Endodermal cell (in vitro differentiated cells): ENCODE measurements around the gene PDE4D. TPM values are rescaled to one million over a fixed set of nuclear protein-coding genes. Genes with fewer than 3 reads are reported as not detected.

Source experiments
- DNase-seq: peaks from one replicate; pipeline ENCODE4 v3.0.0-alpha.2; 2017
- H3K27ac ChIP-seq: 2 replicates; pipeline ENCODE4 v1.5.1; 2013; ENCODE audit warnings: mild to moderate bottlenecking, low read depth, low read length, moderate library complexity
- H3K27me3 ChIP-seq: 2 replicates; pipeline ENCODE4 v1.6.1; 2013; ENCODE audit warnings: mild to moderate bottlenecking, low read length, moderate library complexity; ENCODE audit not compliant: insufficient read depth, control insufficient read depth, poor library complexity, severe bottlenecking
- H3K36me3 ChIP-seq: 2 replicates; pipeline ENCODE4 v1.7.0; 2013; ENCODE audit warnings: mild to moderate bottlenecking, low read length, moderate library complexity; ENCODE audit not compliant: control insufficient read depth, insufficient read depth
- H3K4me1 ChIP-seq: one replicate; pipeline ENCODE4 v1.7.0; 2013; ENCODE audit warnings: low read length; ENCODE audit not compliant: control insufficient read depth, insufficient read depth
- H3K4me3 ChIP-seq: 2 replicates; pipeline ENCODE4 v1.5.1; 2013; ENCODE audit warnings: mild to moderate bottlenecking, low read length, moderate library complexity
- H3K9ac ChIP-seq: 2 replicates; pipeline ENCODE4 v1.6.1; 2013; ENCODE audit warnings: mild to moderate bottlenecking, low read length, moderate library complexity; ENCODE audit not compliant: poor library complexity, severe bottlenecking; ENCODE audit errors: extremely low read depth
- H3K9me3 ChIP-seq: 2 replicates; pipeline ENCODE4 v1.6.1; 2013; ENCODE audit warnings: mild to moderate bottlenecking, low read length, moderate library complexity; ENCODE audit not compliant: control insufficient read depth
- H3K27ac Mint-ChIP-seq: 2 replicates; pipeline ENCODE4 v1.8.0; 2020; ENCODE audit warnings: mixed read lengths
- H3K27me3 Mint-ChIP-seq: 2 replicates; pipeline ENCODE4 v1.8.0; 2021; ENCODE audit warnings: mild to moderate bottlenecking, mixed read lengths; ENCODE audit not compliant: insufficient read depth
- H3K36me3 Mint-ChIP-seq: 2 replicates; pipeline ENCODE4 v1.8.0; 2020; ENCODE audit warnings: low read depth, mixed read lengths
- H3K4me1 Mint-ChIP-seq: 2 replicates; pipeline ENCODE4 v1.8.0; 2020; ENCODE audit warnings: mixed read lengths
- H3K4me3 Mint-ChIP-seq: 2 replicates; pipeline ENCODE4 v1.8.0; 2020; ENCODE audit warnings: mild to moderate bottlenecking, moderate library complexity, mixed read lengths
- H3K9me3 Mint-ChIP-seq: 2 replicates; pipeline ENCODE4 v1.8.0; 2020; ENCODE audit warnings: mild to moderate bottlenecking, mixed read lengths
- WGBS, 2 experiments: methylation state at CpG; one replicate each; pipeline versions ENCODE4 v1.1.5 to v1.1.7; 2013; ENCODE audit warnings: missing lambda C conversion rate in 2 of 2, mixed read lengths in 1 of 2; ENCODE audit not compliant: insufficient coverage in 1 of 2, insufficient read length in 1 of 2; 5-methylcytosine and 5-hydroxymethylcytosine counted together
- total RNA-seq, 2 donors: library from RNA; stranded (reverse); fragmentation: NEBNext Ultra II Directional in 1 of 2; extraction: Animal tissue kit (Norgen Biotek cat#: 25700) in 1 of 2; gene quantifications; 2 replicates in 1 of 2; 3 replicates in 1 of 2; pipeline ENCODE4 v1.2.1, GENCODE V29; 2021
- TF ChIP-seq, protein P1 (sequence below): fragments of 200-600 bp; sonication (generic); conservative IDR thresholded peaks from 2 replicates; pipeline ENCODE4 v1.5.0; 2021; ENCODE audit warnings: antibody characterized with exemption, mild to moderate bottlenecking

PDE4D gene
- total RNA-seq, 2 donors from 2014 or later, result 9.2 to 11.4 TPM

DNA sequence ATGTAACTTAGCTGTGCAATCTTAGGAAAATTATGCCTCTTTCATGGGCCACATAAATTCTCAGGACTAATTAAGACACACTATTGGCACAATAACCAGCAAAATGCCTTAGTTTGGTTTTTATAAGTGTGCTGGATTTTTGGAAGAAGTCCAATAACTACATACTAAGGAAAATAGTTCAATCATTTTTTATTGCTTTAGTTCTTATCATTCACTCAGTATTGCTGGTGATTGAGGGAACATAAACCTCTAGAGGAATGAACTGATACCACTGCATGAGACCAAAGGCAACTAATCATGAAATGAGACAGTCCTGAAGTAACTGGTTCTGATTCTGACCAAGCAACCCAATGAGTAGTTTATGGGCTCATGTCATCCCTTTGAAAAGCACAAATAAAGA, 571.5 kb downstream of the PDE4D start:
- Mint-ChIP-seq H3K4me3 (no peak overlapping the region), H3K36me3 (no peaks in the 10 kb centered on the region), H3K9me3 (no peaks in the 10 kb centered on the region), H3K4me1 (peaks cover 13% of the 10 kb centered on the region), H3K27me3 (no peaks in the 10 kb centered on the region), H3K27ac (no peak overlapping the region)
- H3K27ac ChIP-seq, result no peak overlapping the region
- H3K9me3 ChIP-seq, result no peaks in the 10 kb centered on the region
- no peaks in the 10 kb centered on the region for H3K27me3 ChIP-seq
- no peak overlapping the region for H3K9ac ChIP-seq
- H3K4me1 ChIP-seq, result no peaks in the 10 kb centered on the region
- no peaks in the 10 kb centered on the region for H3K36me3 ChIP-seq
- TF ChIP-seq, protein P1, sequence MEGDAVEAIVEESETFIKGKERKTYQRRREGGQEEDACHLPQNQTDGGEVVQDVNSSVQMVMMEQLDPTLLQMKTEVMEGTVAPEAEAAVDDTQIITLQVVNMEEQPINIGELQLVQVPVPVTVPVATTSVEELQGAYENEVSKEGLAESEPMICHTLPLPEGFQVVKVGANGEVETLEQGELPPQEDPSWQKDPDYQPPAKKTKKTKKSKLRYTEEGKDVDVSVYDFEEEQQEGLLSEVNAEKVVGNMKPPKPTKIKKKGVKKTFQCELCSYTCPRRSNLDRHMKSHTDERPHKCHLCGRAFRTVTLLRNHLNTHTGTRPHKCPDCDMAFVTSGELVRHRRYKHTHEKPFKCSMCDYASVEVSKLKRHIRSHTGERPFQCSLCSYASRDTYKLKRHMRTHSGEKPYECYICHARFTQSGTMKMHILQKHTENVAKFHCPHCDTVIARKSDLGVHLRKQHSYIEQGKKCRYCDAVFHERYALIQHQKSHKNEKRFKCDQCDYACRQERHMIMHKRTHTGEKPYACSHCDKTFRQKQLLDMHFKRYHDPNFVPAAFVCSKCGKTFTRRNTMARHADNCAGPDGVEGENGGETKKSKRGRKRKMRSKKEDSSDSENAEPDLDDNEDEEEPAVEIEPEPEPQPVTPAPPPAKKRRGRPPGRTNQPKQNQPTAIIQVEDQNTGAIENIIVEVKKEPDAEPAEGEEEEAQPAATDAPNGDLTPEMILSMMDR, result no peak
- no peak for DNase-seq
- no peak overlapping the region for H3K4me3 ChIP-seq

DNA sequence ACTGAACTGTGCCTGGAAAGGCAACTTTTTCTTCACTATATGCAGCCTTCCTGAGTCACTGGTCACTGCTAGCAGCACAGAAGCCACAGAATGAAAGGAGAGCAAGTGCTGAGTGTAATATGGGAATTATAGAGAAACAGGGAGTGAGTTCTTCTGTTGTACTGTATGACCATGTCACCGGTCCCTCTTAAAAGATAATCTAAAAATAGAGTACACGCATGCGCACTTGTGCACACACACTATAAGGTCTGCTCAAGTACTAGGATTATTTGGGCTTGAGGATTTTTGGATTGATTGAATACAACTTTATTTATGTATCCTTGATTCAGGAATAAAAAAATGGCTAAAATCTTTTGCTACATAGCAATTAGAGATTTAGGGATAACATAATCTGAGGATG, 571.9 kb downstream of the PDE4D start:
- H3K4me1 Mint-ChIP-seq, result peaks cover 15% of the 10 kb centered on the region
- no peaks in the 10 kb centered on the region for H3K36me3 ChIP-seq
- no peaks in the 10 kb centered on the region for H3K9me3 Mint-ChIP-seq
- H3K4me3 ChIP-seq, result no peak overlapping the region
- no peak for DNase-seq
- H3K9me3 ChIP-seq, result no peaks in the 10 kb centered on the region
- no peak overlapping the region for H3K27ac Mint-ChIP-seq
- H3K4me1 ChIP-seq, result no peaks in the 10 kb centered on the region
- no peaks in the 10 kb centered on the region for H3K27me3 Mint-ChIP-seq
- H3K36me3 Mint-ChIP-seq, result no peaks in the 10 kb centered on the region
- 93 to 94% methylated on average over 3 of the region's 3 CpGs for WGBS, 2 experiments
- no peak overlapping the region for H3K27ac ChIP-seq
- no peaks in the 10 kb centered on the region for H3K27me3 ChIP-seq
- TF ChIP-seq, protein P1, result no peak
- no peak overlapping the region for H3K9ac ChIP-seq
- no peak overlapping the region for H3K4me3 Mint-ChIP-seq

DNA sequence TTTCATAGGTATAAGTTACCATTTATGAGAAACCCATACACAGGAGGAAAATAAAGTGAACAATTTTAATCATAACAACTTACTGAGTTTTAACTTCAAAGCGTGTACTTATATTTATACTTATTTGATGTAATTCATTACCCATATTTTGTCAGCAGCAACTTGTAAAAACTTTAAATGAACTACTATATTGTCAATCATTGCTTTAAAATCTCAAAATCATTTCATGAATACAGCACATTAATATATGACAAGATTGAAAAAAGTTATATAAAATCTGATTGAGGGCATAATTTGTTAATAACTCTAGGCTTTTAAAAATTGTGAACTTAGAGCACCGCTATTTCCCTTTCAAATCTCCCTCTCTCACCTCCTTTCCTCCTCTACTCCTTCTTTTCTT, 573.1 kb downstream of the PDE4D start:
- H3K4me1 Mint-ChIP-seq, result peaks cover 15% of the 10 kb centered on the region
- no peak overlapping the region for H3K4me3 Mint-ChIP-seq
- 93% methylated on average over 2 of the region's 2 CpGs; no CpG with 5 or more reads in 1 of the 2 experiments for WGBS, 2 experiments
- no peaks in the 10 kb centered on the region for H3K9me3 Mint-ChIP-seq
- H3K9me3 ChIP-seq, result no peaks in the 10 kb centered on the region
- no peaks in the 10 kb centered on the region for H3K4me1 ChIP-seq
- no peaks in the 10 kb centered on the region for H3K27me3 ChIP-seq
- no peaks in the 10 kb centered on the region for H3K27me3 Mint-ChIP-seq
- TF ChIP-seq, protein P1, result no peak
- no peak overlapping the region for H3K4me3 ChIP-seq
- DNase-seq, result no peak
- no peaks in the 10 kb centered on the region for H3K36me3 Mint-ChIP-seq
- no peak overlapping the region for H3K27ac ChIP-seq
- H3K36me3 ChIP-seq, result no peaks in the 10 kb centered on the region
- no peak overlapping the region for H3K9ac ChIP-seq
- no peak overlapping the region for H3K27ac Mint-ChIP-seq
